Caco-2 (cell line): ENCODE data around the gene PQBP1. TPM values are rescaled to one million over a fixed set of nuclear protein-coding genes. Genes with fewer than 3 reads are reported as not detected.

ENCODE experiments used
- BruUV-seq: library from RNA; stranded (reverse); fragments of 400-500 nt; replicated peaks from 2 replicates; lab custom pipeline; 2021; lab: Mats Ljungman, UMichigan
- CTCF ChIA-PET: fragments of 300-600 bp; sonication (Branson Sonifier 250); formaldehyde crosslinking; loops from one replicate; lab custom pipeline; 2022; ENCODE audit warnings: antibody characterized with exemption; lab: Charles Lee
- POLR2A ChIA-PET: fragments of 300-600 bp; sonication (Branson Sonifier 250); formaldehyde crosslinking; loops from one replicate; lab custom pipeline; 2022; ENCODE audit warnings: antibody characterized with exemption; lab: Charles Lee
- DNase-seq, 2 experiments: peaks; one replicate each; pipeline versions ENCODE4 v3.0.0 to v3.0.0-alpha.2; 2020 to 2022
- H3K27me3 ChIP-seq: replicated peaks from 2 replicates; pipeline ENCODE4 v1.6.0; 2011; ENCODE audit warnings: low read length; ENCODE audit not compliant: control insufficient read depth, insufficient read depth
- H3K36me3 ChIP-seq: 2 replicates; pipeline ENCODE4 v1.5.1; 2011; ENCODE audit warnings: low read length; ENCODE audit not compliant: control insufficient read depth, insufficient read depth
- H3K4me1 ChIP-seq: fragments of 250-450 bp; sonication (Bioruptor Pico); 2 replicates; pipeline ENCODE4 v1.5.1; 2020; ENCODE audit warnings: mild to moderate bottlenecking
- H3K4me3 ChIP-seq: 2 replicates; pipeline ENCODE4 v1.5.1; 2011; ENCODE audit warnings: low read depth, mild to moderate bottlenecking, control low read depth, low read length
- H3K9me3 ChIP-seq: fragments of 250-450 bp; sonication (Bioruptor Pico); 2 replicates; pipeline ENCODE4 v1.5.1; 2020; ENCODE audit warnings: mild to moderate bottlenecking, moderate library complexity
- H3K27ac Mint-ChIP-seq: one replicate; pipeline ENCODE4 v1.8.0; 2022; ENCODE audit warnings: mixed read lengths; ENCODE audit not compliant: unreplicated experiment
- H3K27me3 Mint-ChIP-seq: one replicate; pipeline ENCODE4 v1.8.0; 2022; ENCODE audit warnings: mixed read lengths; ENCODE audit not compliant: insufficient read depth, unreplicated experiment
- H3K36me3 Mint-ChIP-seq: one replicate; pipeline ENCODE4 v1.8.0; 2022; ENCODE audit warnings: mild to moderate bottlenecking, mixed read lengths; ENCODE audit not compliant: insufficient read depth, unreplicated experiment
- H3K4me1 Mint-ChIP-seq: one replicate; pipeline ENCODE4 v1.8.0; 2022; ENCODE audit warnings: low read depth, mixed read lengths; ENCODE audit not compliant: unreplicated experiment
- H3K4me3 Mint-ChIP-seq: one replicate; pipeline ENCODE4 v1.8.0; 2022; ENCODE audit warnings: mild to moderate bottlenecking, moderate library complexity, mixed read lengths; ENCODE audit not compliant: unreplicated experiment
- H3K9me3 Mint-ChIP-seq: one replicate; pipeline ENCODE4 v1.8.0; 2022; ENCODE audit warnings: mixed read lengths; ENCODE audit not compliant: unreplicated experiment
- intact Hi-C: fragments of 100-400 bp; cut with micrococcal nuclease; formaldehyde crosslinking; loops from one replicate; pipeline ENCODE4 v1.10.0; 2022; ENCODE audit not compliant: unreplicated experiment
- total RNA-seq: library from RNA; stranded (reverse); gene quantifications from 2 replicates; pipeline ENCODE4 v1.2.3, GENCODE V29; 2022
- TF ChIP-seq, protein P1 (sequence below), 2 experiments: fragments of 200-600 bp in 1 of 2; IDR thresholded peaks; 1 replicate in 1 of 2; 2 replicates in 1 of 2; pipeline versions ENCODE4 v1.5.1 to v1.8.0; 2011 to 2022; ENCODE audit warnings: antibody characterized with exemption in 1 of 2, control low read depth in 1 of 2, inconsistent platforms in 1 of 2, low read depth in 1 of 2, low read length in 1 of 2, mild to moderate bottlenecking in 1 of 2, moderate library complexity in 1 of 2; ENCODE audit not compliant: insufficient read depth in 1 of 2, severe bottlenecking in 1 of 2, unreplicated experiment in 1 of 2

Gene PQBP1
- total RNA-seq, 1 experiment from 2014 or later, result 114 TPM

DNA sequence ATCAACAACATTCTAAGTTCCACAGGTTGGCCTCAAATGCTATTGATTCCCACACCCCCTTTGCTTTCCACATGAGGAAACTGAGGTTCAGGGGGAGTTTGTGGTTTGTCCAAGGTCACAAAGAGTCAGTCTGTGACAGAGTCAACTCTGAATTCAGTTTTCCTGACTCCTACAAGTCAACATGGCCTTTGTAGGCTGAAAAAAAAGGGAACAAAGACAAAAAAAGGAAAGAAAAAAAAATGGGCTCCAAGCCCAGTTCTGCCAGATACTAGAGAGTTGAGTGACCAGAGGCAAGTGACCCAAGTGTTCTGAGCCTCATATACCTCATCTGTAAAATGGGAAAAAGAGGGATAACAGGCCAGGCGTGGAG is 37.6 kb downstream of the PQBP1 start:
- TF ChIP-seq, protein P1, sequence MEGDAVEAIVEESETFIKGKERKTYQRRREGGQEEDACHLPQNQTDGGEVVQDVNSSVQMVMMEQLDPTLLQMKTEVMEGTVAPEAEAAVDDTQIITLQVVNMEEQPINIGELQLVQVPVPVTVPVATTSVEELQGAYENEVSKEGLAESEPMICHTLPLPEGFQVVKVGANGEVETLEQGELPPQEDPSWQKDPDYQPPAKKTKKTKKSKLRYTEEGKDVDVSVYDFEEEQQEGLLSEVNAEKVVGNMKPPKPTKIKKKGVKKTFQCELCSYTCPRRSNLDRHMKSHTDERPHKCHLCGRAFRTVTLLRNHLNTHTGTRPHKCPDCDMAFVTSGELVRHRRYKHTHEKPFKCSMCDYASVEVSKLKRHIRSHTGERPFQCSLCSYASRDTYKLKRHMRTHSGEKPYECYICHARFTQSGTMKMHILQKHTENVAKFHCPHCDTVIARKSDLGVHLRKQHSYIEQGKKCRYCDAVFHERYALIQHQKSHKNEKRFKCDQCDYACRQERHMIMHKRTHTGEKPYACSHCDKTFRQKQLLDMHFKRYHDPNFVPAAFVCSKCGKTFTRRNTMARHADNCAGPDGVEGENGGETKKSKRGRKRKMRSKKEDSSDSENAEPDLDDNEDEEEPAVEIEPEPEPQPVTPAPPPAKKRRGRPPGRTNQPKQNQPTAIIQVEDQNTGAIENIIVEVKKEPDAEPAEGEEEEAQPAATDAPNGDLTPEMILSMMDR (IDR thresholded peaks at IDR 0.05; ENCODE audit: insufficient read depth in 1 of 2, low read depth in 1 of 2, low read length in 1 of 2, severe bottlenecking in 1 of 2, unreplicated experiment in 1 of 2), result no peak
- no peak overlapping the region for H3K27ac Mint-ChIP-seq
- no peak overlapping the region for H3K4me3 Mint-ChIP-seq
- no peaks in the 10 kb centered on the region for H3K27me3 Mint-ChIP-seq
- Histone ChIP-seq H3K9me3 (no peaks in the 10 kb centered on the region), H3K36me3 (no peaks in the 10 kb centered on the region; the same call in 1 of the 2 replicates), H3K27me3 (no peaks in the 10 kb centered on the region), H3K4me1 (no peaks in the 10 kb centered on the region), H3K4me3 (no peak overlapping the region)
- no peak for DNase-seq
- CTCF ChIA-PET, result no interaction called here
- no TSS peak for BruUV-seq
- no peaks in the 10 kb centered on the region for H3K4me1 Mint-ChIP-seq
- H3K9me3 Mint-ChIP-seq, result no peaks in the 10 kb centered on the region
- peaks cover 35% of the 10 kb centered on the region for H3K36me3 Mint-ChIP-seq
- intact Hi-C loops, result no loop called here
- POLR2A ChIA-PET, result no interaction called here

DNA sequence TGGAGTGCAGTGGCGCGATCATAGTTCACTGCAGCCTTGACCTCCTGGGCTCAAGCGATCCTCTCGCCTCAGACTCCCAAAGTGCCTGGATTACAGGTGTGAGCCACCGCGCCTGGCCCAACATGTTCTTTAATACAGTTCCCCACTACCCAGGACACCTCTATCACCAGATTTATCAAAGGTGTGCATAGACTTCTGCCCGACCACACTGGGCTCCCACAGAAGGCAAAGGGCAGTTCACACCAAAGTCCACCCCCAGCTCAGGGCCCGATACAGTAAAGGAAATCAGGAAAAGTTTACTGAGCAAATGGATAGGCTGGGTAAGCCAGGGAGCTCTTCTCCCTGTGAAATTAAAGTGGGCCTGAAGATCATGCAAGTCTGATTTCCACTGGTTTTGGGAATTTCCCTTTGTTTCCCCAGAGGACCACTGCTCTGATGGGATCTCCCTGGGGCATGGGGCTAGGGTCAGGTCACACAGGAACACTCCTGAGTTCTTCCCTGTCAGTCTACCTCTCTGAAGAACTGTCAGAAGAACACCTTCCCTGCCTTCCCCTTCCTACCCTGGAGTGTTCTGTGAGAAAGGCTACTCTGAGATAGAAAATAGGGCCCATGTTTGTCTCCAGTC is 38.8 kb downstream of the PQBP1 start:
- no peaks in the 10 kb centered on the region for H3K27me3 ChIP-seq
- Mint-ChIP-seq H3K27me3 (no peaks in the 10 kb centered on the region), H3K4me3 (no peak overlapping the region), H3K27ac (no peak overlapping the region), H3K9me3 (no peaks in the 10 kb centered on the region), H3K36me3 (peaks cover 23% of the 10 kb centered on the region), H3K4me1 (no peaks in the 10 kb centered on the region)
- TF ChIP-seq, protein P1 (IDR thresholded peaks at IDR 0.05; ENCODE audit: insufficient read depth in 1 of 2, low read depth in 1 of 2, low read length in 1 of 2, severe bottlenecking in 1 of 2, unreplicated experiment in 1 of 2), result no peak
- no TSS peak for BruUV-seq
- ChIA-PET CTCF (no interaction called here), POLR2A (no interaction called here)
- H3K9me3 ChIP-seq, result no peaks in the 10 kb centered on the region
- intact Hi-C loops, result no loop called here
- H3K36me3 ChIP-seq, result no peaks in the 10 kb centered on the region; the same call in 1 of the 2 replicates
- no peaks in the 10 kb centered on the region for H3K4me1 ChIP-seq
- DNase-seq, result no peak
- no peak overlapping the region for H3K4me3 ChIP-seq

DNA sequence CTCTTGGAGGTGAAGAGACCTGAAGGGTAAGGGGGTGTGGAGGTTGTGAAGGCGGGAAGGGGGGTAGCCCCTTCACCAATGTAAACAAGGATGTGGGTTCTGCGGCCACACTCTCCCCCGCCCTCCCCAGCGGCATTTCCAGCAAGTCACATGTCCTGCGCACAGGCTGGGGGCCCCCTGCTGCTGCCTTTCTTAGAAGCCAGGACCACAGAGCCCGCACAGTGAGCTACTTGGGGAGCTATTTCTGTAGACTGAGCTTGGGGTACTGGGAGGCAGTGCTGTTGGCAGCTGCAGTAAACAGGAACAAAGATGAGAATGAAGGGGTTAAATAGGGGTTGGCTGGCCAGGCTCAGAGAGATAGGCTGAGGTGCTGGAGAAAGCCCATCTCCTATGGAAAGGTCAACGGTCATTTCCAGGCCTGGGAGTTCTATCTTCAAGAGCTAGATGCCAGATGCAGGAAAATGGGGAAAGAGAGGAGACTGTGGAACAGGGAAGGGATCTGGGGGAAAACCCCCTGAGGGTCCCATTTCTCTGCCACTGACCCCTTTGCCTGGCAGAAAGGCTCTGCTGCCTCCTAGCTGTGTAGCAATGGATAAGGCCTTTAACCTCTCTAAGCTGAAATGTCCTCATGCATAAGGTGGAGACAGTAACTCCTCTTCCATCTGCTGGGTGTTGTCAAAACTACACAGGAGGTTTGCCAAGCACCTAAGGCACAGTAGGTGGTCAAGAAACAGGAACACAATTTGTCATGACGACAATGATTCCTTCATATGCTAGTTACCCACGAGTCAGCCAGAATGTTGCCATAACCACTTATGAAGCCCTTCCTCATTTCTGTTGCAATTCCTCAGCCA is 39.6 kb downstream of the PQBP1 start:
- H3K27ac Mint-ChIP-seq, result no peak overlapping the region
- POLR2A ChIA-PET, result no interaction called here
- Histone ChIP-seq H3K36me3 (no peaks in the 10 kb centered on the region; the same call in 1 of the 2 replicates), H3K27me3 (no peaks in the 10 kb centered on the region), H3K4me3 (no peak overlapping the region), H3K4me1 (no peaks in the 10 kb centered on the region), H3K9me3 (no peaks in the 10 kb centered on the region)
- no peaks in the 10 kb centered on the region for H3K4me1 Mint-ChIP-seq
- no peak overlapping the region for H3K4me3 Mint-ChIP-seq
- no TSS peak for BruUV-seq
- DNase-seq, result no peak
- H3K27me3 Mint-ChIP-seq, result no peaks in the 10 kb centered on the region
- CTCF ChIA-PET, result no interaction called here
- H3K9me3 Mint-ChIP-seq, result no peaks in the 10 kb centered on the region
- intact Hi-C loops, result no loop called here
- H3K36me3 Mint-ChIP-seq, result peaks cover 18% of the 10 kb centered on the region
- TF ChIP-seq, protein P1 (IDR thresholded peaks at IDR 0.05; ENCODE audit: insufficient read depth in 1 of 2, low read depth in 1 of 2, low read length in 1 of 2, severe bottlenecking in 1 of 2, unreplicated experiment in 1 of 2), result no peak
